Testis (tissue), 3 donors: Measurements from ENCODE around the gene ANXA8. TPM values are rescaled to one million over a fixed set of nuclear protein-coding genes. Genes with fewer than 3 reads are reported as not detected.

Experiments used
- DNase-seq: peaks from one replicate; pipeline ENCODE4 v3.0.0-alpha.2; 2019
- H3K27ac ChIP-seq, 2 donors: fragments of 200-600 bp; sonication (generic); one replicate each; pipeline ENCODE4 v1.5.1; 2019
- H3K27me3 ChIP-seq: fragments of 200-600 bp; sonication (generic); one replicate; pipeline ENCODE4 v1.5.1; 2019
- H3K36me3 ChIP-seq: fragments of 200-600 bp; sonication (generic); one replicate; pipeline ENCODE4 v1.5.1; 2017; ENCODE audit warnings: low read depth; ENCODE audit errors: missing control alignments
- H3K4me1 ChIP-seq: fragments of 200-600 bp; sonication (generic); one replicate; pipeline ENCODE4 v1.5.1; 2019
- H3K4me3 ChIP-seq, 2 donors: fragments of 200-600 bp; sonication (generic); one replicate each; pipeline ENCODE4 v1.5.1; 2017 to 2019
- H3K9me3 ChIP-seq: fragments of 200-600 bp; sonication (generic); one replicate; pipeline ENCODE4 v1.5.1; 2017
- POLR2A ChIP-seq: fragments of 450-650 bp; IDR thresholded peaks from one replicate; pipeline ENCODE4 v1.6.1; 2017; ENCODE audit warnings: antibody characterized with exemption, mild to moderate bottlenecking, moderate library complexity
- WGBS, 2 donors: methylation state at CpG; one replicate each; pipeline ENCODE4 v1.1.5; 2018; 5-methylcytosine and 5-hydroxymethylcytosine counted together
- intact Hi-C: fragments of 100-400 bp; cut with DNase I; formaldehyde crosslinking; loops from one replicate; pipeline ENCODE4 v1.15.1; 2023; ENCODE audit warnings: low total_unique reads
- polyA plus RNA-seq: library from polyadenylated mRNA; stranded (reverse); fragments of 350-450 nt; fragmentation: Illumina TruSeq; extraction: RNeasy Lipid Tissue Mini Kit (QIAGEN cat#74804); gene quantifications from one replicate; pipeline ENCODE4 v1.2.3, GENCODE V29; 2014; ENCODE audit warnings: low read depth, low replicate concordance; ENCODE audit not compliant: insufficient read depth
- total RNA-seq, 2 donors: library from RNA; depleted of rRNA; stranded (reverse); fragments of >200 nt; gene quantifications; one replicate each; pipeline ENCODE4 v1.2.3, GENCODE V29; 2016
- TF ChIP-seq, protein P1 (sequence below), 3 experiments: fragments of 450-650 bp in 2 of 3; fragments of 200-600 bp in 1 of 3; sonication (generic) in 1 of 3; IDR thresholded peaks; one replicate each; pipeline ENCODE4 v1.5.1; 2016 to 2019; ENCODE audit warnings: antibody characterized with exemption in 3 of 3, mild to moderate bottlenecking in 2 of 3, moderate library complexity in 1 of 3

ANXA8 gene
- total and polyA plus RNA-seq, 3 donors from 2014 or later: 1.8 to 6.7 (median 2.5) TPM

DNA sequence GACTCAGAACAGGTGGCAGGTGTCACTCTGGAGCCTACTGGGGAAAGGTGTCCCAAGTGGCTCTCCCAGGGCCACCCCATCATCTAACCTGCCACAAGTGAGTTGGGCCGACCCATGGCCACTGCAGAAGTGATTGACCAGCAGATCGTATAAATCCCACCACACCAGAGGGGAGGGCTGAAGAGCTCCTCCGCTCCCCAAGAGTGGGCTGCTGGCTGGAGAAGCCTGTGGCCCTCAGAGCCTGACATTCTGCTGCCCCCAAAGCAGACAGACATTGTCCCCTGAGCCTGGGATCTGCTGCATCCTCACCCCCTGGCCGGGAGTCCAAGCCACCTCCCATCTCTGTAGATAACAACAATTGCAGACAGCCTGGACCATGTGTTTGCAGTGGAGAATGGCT, 36.7 kb downstream of the ANXA8 start:
- no peaks in the 10 kb centered on the region for H3K36me3 ChIP-seq
- no peaks in the 10 kb centered on the region for H3K9me3 ChIP-seq
- H3K27ac ChIP-seq: no peak overlapping the region
- WGBS, 2 donors: 87% methylated on average over 4 of the region's 4 CpGs; no CpG with 5 or more reads in 1 of the 2 donors
- H3K4me3 ChIP-seq: no peak overlapping the region
- no peaks in the 10 kb centered on the region for H3K4me1 ChIP-seq
- intact Hi-C loops: no loop called here
- no peak for TF ChIP-seq POLR2A
- TF ChIP-seq, protein P1, sequence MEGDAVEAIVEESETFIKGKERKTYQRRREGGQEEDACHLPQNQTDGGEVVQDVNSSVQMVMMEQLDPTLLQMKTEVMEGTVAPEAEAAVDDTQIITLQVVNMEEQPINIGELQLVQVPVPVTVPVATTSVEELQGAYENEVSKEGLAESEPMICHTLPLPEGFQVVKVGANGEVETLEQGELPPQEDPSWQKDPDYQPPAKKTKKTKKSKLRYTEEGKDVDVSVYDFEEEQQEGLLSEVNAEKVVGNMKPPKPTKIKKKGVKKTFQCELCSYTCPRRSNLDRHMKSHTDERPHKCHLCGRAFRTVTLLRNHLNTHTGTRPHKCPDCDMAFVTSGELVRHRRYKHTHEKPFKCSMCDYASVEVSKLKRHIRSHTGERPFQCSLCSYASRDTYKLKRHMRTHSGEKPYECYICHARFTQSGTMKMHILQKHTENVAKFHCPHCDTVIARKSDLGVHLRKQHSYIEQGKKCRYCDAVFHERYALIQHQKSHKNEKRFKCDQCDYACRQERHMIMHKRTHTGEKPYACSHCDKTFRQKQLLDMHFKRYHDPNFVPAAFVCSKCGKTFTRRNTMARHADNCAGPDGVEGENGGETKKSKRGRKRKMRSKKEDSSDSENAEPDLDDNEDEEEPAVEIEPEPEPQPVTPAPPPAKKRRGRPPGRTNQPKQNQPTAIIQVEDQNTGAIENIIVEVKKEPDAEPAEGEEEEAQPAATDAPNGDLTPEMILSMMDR (IDR thresholded peaks at IDR 0.05): no peak
- no peak for DNase-seq
- no peaks in the 10 kb centered on the region for H3K27me3 ChIP-seq

DNA sequence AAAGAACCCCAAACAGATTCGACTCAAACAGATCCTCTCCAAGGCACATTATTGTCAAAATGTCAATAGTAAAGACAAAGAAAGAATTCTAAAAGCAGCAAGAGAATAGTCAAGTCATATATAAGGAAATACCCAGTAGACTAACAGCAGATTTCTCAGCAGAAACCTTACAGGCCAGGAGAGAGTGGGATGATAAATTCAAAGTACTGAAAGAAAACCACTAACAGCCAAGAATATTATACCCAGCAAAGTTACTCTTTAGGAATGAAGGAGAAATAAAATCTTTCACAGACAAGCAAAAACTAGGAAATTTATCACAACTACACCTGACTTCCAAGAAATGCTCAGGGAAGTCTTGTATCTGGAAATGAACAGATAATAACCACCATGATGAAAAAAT, 38.2 kb downstream of the ANXA8 start:
- no peak overlapping the region for H3K27ac ChIP-seq
- H3K27me3 ChIP-seq: no peaks in the 10 kb centered on the region
- TF ChIP-seq POLR2A: no peak
- TF ChIP-seq, protein P1 (IDR thresholded peaks at IDR 0.05): no peak
- WGBS, 2 donors: 77 to 87% methylated on average over 1 of the region's 1 CpG
- no peak overlapping the region for H3K4me3 ChIP-seq
- DNase-seq: no peak
- intact Hi-C loops: no loop called here
- no peaks in the 10 kb centered on the region for H3K36me3 ChIP-seq
- H3K4me1 ChIP-seq: no peaks in the 10 kb centered on the region
- H3K9me3 ChIP-seq: no peaks in the 10 kb centered on the region

DNA sequence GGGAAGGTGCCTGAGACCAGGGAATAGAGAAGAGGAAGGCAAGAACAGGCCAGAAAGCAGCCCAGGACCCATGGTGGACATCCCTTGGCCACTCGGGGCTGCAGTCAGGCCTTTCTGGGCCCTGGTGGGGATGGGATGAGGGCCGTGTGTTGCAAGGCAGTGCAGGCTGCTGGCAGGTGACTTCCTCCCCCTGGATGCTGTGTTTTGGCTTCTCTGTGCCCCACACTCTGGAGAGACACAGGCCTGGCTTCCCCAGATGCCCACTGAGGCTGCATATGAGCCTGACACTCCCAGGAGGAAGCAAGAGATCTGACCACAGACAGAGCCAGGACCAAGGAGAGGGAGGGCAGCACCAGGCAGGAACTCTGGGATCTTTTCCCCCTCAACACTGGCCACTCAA, 39.9 kb downstream of the ANXA8 start:
- Histone ChIP-seq H3K4me1 (no peaks in the 10 kb centered on the region), H3K9me3 (no peaks in the 10 kb centered on the region), H3K4me3 (no peak overlapping the region), H3K27ac (no peak overlapping the region), H3K27me3 (no peaks in the 10 kb centered on the region), H3K36me3 (no peaks in the 10 kb centered on the region)
- intact Hi-C loops: no loop called here
- TF ChIP-seq, protein P1 (IDR thresholded peaks at IDR 0.05): no peak
- TF ChIP-seq POLR2A: no peak
- WGBS, 2 donors: 77 to 78% methylated on average over 2 of the region's 2 CpGs
- DNase-seq: no peak

DNA sequence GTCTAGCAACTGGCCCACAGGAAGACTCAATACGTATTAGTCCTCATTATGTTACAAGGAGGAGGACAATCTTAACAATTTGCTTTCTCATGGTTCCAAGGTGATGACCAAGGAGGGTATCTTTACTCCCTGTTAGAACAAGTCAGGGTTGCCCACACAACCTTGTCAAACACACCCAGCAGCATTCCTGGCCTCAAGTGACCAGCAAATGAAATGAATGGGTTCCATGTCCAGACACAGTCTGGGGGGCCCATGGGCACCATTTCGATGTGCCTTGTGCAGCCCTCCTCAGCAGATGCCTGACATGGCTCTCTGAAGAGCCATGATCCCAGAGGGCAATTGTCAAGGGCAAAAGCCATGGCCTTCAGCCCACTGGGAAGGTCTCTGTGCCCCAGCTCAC, 40.8 kb downstream of the ANXA8 start:
- no peak overlapping the region for H3K4me3 ChIP-seq
- H3K9me3 ChIP-seq: no peaks in the 10 kb centered on the region
- WGBS, 2 donors: 89 to 92% methylated on average over 2 of the region's 2 CpGs
- intact Hi-C loops: no loop called here
- TF ChIP-seq, protein P1 (IDR thresholded peaks at IDR 0.05): no peak
- TF ChIP-seq POLR2A: no peak
- no peak for DNase-seq
- no peak overlapping the region for H3K27ac ChIP-seq
- H3K27me3 ChIP-seq: no peaks in the 10 kb centered on the region
- H3K36me3 ChIP-seq: no peaks in the 10 kb centered on the region
- H3K4me1 ChIP-seq: no peaks in the 10 kb centered on the region

DNA sequence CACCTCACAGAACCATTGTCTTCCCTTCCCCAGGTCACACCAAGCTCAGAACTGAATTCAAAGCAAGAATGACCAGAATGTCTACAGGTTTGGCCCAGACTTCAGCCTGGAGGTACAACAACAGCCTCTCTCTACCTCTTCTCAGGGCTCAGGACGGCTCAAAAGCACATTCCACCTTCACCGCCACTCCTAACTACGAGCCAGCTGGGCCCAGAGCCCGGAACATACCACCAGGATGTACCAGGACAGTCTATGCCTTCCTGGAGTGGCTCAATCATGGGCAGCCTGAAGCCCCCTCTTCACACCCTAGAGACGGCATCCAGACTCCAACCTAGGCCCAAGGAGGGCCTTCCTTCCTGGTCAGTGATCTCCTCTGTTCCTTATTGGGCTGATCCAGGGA, 41.6 kb downstream of the ANXA8 start:
- no peak for DNase-seq
- Histone ChIP-seq H3K9me3 (no peaks in the 10 kb centered on the region), H3K4me3 (no peak overlapping the region), H3K36me3 (no peaks in the 10 kb centered on the region), H3K27ac (no peak overlapping the region), H3K27me3 (no peaks in the 10 kb centered on the region), H3K4me1 (no peaks in the 10 kb centered on the region)
- TF ChIP-seq, protein P1 (IDR thresholded peaks at IDR 0.05): no peak
- no peak for TF ChIP-seq POLR2A
- 89 to 94% methylated on average over 5 of the region's 5 CpGs for WGBS, 2 donors
- intact Hi-C loops: no loop called here
